Heart left ventricle (tissue), 13 donors: ENCODE data around the gene PCGF2.
"Not testable (repeated sequence)": the region's sequence is repeated elsewhere in the genome, so short reads cannot be mapped to it uniquely, and the experiment has no call there.

Source experiments
- CTCF ChIP-seq, 12 donors: fragments of 200-600 bp; sonication (generic) in 4 of 12; IDR thresholded peaks; one replicate each; pipeline versions ENCODE4 v1.5.0 to v1.8.0; 2018 to 2022; ENCODE audit warnings: antibody characterized with exemption in 12 of 12, mild to moderate bottlenecking in 5 of 12
- POLR2A ChIP-seq, 2 donors: fragments of 450-650 bp; IDR thresholded peaks; one replicate each; pipeline ENCODE4 v1.6.1; 2017; ENCODE audit warnings: antibody characterized with exemption in 2 of 2, mild to moderate bottlenecking in 2 of 2, moderate library complexity in 2 of 2
- donor health status: ischemic (EF 13 %, LVEDD 7.1; RV severe dilation, severe dysfunction).
- donor health status: DM: no; HTN: yes; CAD: no.
- donor health status: DM: no; HTN: no; CAD: no.
- donor health status: ischemic (EF 25% LVEDD 6.9; RV normal size, moderate dysfunction).
- donor health status: ischemic (EF 25% LVEDD 5.7; RV mildly dilated, moderate dysfunction).
- donor health status: ischemic (EF 35%, LVEDD 5.7; RV mildly dilated, moderate dysfunction).
- donor health status: nonischemic (EF 11% LVEDD 7.7; RV severe dilation, severe dysfunction).
- donor health status: DM: yes; HTN: yes; CAD: no.
- donor health status: PGD.
- donor health status: ischemic (EF 29% LVEDD 5.4; RV normal size, mild dysfunction).
- donor health status: nonischemic (EF 23%, LVEDD 6.1; RV moderate dilation, normal function).

DNA sequence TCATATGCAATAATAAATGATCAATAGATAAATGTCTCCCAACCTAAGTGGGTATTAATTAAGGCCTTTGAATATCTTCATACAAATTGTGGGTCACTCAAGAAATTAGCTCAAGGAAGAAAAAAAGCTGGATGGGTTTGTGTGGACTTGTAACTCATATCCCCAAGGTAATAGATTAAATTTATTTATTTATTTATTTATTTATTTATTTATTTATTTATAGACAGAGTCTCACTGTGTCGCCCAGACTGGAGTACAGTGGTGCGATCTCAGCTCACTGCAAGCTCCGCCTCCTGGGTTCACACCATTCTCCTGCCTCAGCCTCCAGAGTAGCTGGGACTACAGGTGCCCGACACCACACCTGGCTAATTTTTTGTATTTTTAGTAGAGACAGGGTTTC lies 39.9 kb upstream of the PCGF2 start:
- TF ChIP-seq POLR2A, CTCF (IDR thresholded peaks at IDR 0.05): not testable (repeated sequence)
